Lung (tissue), 12 donors: ENCODE data around the gene TC2N. TPM values are rescaled to one million over a fixed set of nuclear protein-coding genes. Genes with fewer than 3 reads are reported as not detected.

Experiments used
- ATAC-seq: fragments of 200-7000 bp; cut with Tn5 transposase; one replicate; pipeline ENCODE4 v1.9.1; 2020; ENCODE audit warnings: moderate number of reproducible peaks; ENCODE audit not compliant: insufficient read depth, low FRiP score
- DNase-seq, 3 donors: peaks; one replicate each; pipeline ENCODE4 v3.0.0-alpha.2; 2013 to 2017
- H3K27ac ChIP-seq, 2 donors: one replicate each; pipeline ENCODE4 v1.5.1; 2013; ENCODE audit warnings: mild to moderate bottlenecking in 2 of 2, moderate library complexity in 2 of 2, control low read depth in 1 of 2, inconsistent platforms in 1 of 2, low read depth in 1 of 2, low read length in 1 of 2
- H3K27me3 ChIP-seq, 3 donors: one replicate each; pipeline ENCODE4 v1.5.1; 2013; ENCODE audit warnings: low read length in 2 of 3; ENCODE audit not compliant: control insufficient read depth in 3 of 3, insufficient read depth in 3 of 3
- H3K36me3 ChIP-seq, 4 donors: one replicate each; pipeline ENCODE4 v1.5.1; 2013; ENCODE audit warnings: low read length in 4 of 4, mild to moderate bottlenecking in 1 of 4, moderate library complexity in 1 of 4; ENCODE audit not compliant: control insufficient read depth in 4 of 4, insufficient read depth in 4 of 4
- H3K4me1 ChIP-seq, 5 donors: one replicate each; pipeline ENCODE4 v1.5.1; 2013; ENCODE audit warnings: low read length in 5 of 5, mild to moderate bottlenecking in 2 of 5, moderate library complexity in 1 of 5; ENCODE audit not compliant: control insufficient read depth in 5 of 5, insufficient read depth in 5 of 5
- H3K4me3 ChIP-seq: one replicate; pipeline ENCODE4 v1.5.1; 2013; ENCODE audit warnings: mild to moderate bottlenecking, control low read depth, moderate library complexity
- H3K9ac ChIP-seq, 2 donors: one replicate each; pipeline ENCODE4 v1.5.1; 2013; ENCODE audit warnings: low read length in 2 of 2, control low read depth in 1 of 2; ENCODE audit not compliant: insufficient read depth in 1 of 2
- H3K9me3 ChIP-seq, 4 donors: one replicate each; pipeline ENCODE4 v1.5.1; 2013; ENCODE audit warnings: low read length in 3 of 4, mild to moderate bottlenecking in 1 of 4, moderate library complexity in 1 of 4; ENCODE audit not compliant: control insufficient read depth in 4 of 4, insufficient read depth in 3 of 4
- CTCF ChIP-seq: IDR thresholded peaks from 2 replicates; pipeline ENCODE4 v1.5.1; 2012; ENCODE audit warnings: mild to moderate bottlenecking; ENCODE audit errors: control extremely low read depth, extremely low read depth
- WGBS, 2 donors: extraction: QIAGEN DNeasy Blood & Tissue Kit; methylation state at CpG; one replicate each; pipeline ENCODE4 v1.1.7; 2013; 5-methylcytosine and 5-hydroxymethylcytosine counted together
- polyA plus RNA-seq, 2 donors: library from polyadenylated mRNA; stranded (reverse); fragments of 200-250 nt; gene quantifications; one replicate each; pipeline ENCODE4 v1.2.1, GENCODE V29; 2013
- total RNA-seq, 2 donors: library from RNA; depleted of rRNA in 1 of 2; stranded (reverse); fragments of >200 nt in 1 of 2; gene quantifications; one replicate each; pipeline ENCODE4 v1.2.1, GENCODE V29; 2014 to 2021
- donor health status: control.
- donor health status: control.
- donor health status: Bipolar disorder and iron deficiency.
- donor health status: healthy.
- donor health status: DM: yes; HTN: yes; CAD: no.

Gene TC2N
- total and polyA plus RNA-seq, 4 donors = 20.4 to 128 (median 43.9) TPM

DNA sequence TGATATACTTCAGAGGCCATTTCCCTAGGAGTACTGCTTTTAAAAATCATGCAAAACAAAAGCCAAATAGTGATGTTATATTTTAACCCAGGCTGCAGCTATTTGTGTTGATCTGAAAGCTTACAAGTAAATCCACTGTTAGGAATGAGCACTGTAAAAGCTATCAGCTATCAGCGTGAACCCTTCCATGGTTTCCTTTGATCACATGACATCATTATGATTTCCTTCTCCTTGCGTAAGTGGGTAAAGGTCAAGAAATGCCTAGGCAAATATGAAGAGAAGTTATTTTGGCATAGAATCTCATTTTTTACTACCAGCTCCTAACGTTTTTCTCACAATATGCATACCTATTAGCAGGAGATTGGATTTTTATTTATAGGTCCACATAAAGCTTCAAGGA is 86.9 kb downstream of the TC2N start:
- no peaks in the 10 kb centered on the region for H3K9me3 ChIP-seq
- no peaks in the 10 kb centered on the region for H3K4me1 ChIP-seq
- ATAC-seq = no peak
- no peak overlapping the region for H3K4me3 ChIP-seq
- no peak overlapping the region for H3K9ac ChIP-seq
- H3K36me3 ChIP-seq = peaks cover 0 to 2% (median 0%) of the 10 kb centered on the region in 4 donors
- no peak for TF ChIP-seq CTCF
- 18 to 31% methylated on average over 3 of the region's 3 CpGs for WGBS, 2 donors
- peaks cover 0 to 3% (median 0%) of the 10 kb centered on the region in 3 donors for H3K27me3 ChIP-seq
- no peak overlapping the region for H3K27ac ChIP-seq
- no peak for DNase-seq

DNA sequence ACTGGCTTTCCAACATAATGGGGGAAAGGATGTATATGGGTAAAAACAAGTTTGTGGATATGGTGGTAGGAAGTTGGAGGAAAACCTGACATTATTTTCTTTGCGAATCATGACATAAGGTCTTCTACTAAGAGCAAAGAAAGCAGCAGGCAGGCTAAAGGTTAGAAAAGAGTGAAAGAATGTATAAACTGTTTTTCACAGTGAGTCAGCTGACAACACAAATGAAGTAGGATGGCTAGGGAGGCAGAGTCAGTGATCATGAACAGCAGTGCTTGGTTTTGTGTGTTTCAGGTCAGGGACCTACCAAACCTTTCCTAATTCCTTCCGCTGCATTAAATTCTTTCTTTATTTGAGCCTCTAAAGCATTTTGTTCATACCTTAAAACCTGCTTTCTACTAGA is 89.1 kb downstream of the TC2N start:
- Histone ChIP-seq H3K27ac (no peak overlapping the region), H3K9me3 (no peaks in the 10 kb centered on the region), H3K4me1 (no peaks in the 10 kb centered on the region), H3K4me3 (no peak overlapping the region), H3K36me3 (peaks cover 0 to 4% (median 0%) of the 10 kb centered on the region in 4 donors), H3K27me3 (peaks cover 0 to 3% (median 0%) of the 10 kb centered on the region in 3 donors), H3K9ac (no peak overlapping the region)
- no peak for TF ChIP-seq CTCF
- no peak for ATAC-seq
- WGBS, 2 donors = 97% methylated on average over 2 of the region's 2 CpGs
- DNase-seq = no peak

- H3K36me3 ChIP-seq = peaks cover 0 to 4% (median 0%) of the 10 kb centered on the region in 4 donors
- H3K4me1 ChIP-seq = no peaks in the 10 kb centered on the region
- ATAC-seq (no peak), DNase-seq (no peak)
- no peak for TF ChIP-seq CTCF
- peaks cover 0 to 3% (median 0%) of the 10 kb centered on the region in 3 donors for H3K27me3 ChIP-seq
- H3K27ac ChIP-seq = no peak overlapping the region
- H3K9ac ChIP-seq = no peak overlapping the region
- H3K4me3 ChIP-seq = no peak overlapping the region
- H3K9me3 ChIP-seq = no peaks in the 10 kb centered on the region
- WGBS, 2 donors = 26 to 54% methylated on average over 5 of the region's 5 CpGs
These were observed 92.9 kb downstream of the TC2N start for GRCh38 chr14:91774140-91775096.
